GM21529 (cell line): ENCODE measurements around the gene ATP5PB.

ENCODE experiments used
- ATAC-seq: cut with Tn5 transposase; IDR thresholded peaks from one replicate; pipeline ENCODE4 v1.9.1; 2021; ENCODE audit not compliant: unreplicated experiment

The ATP5PB gene

GRCh38 chr1:111506561-111506960 is 57.3 kb downstream of the ATP5PB start:
- no peak for ATAC-seq

- peak; percentile 49 for ATAC-seq
Measured at GRCh38 chr1:111507411-111508201, 58.3 kb downstream of the ATP5PB start.

- no peak for ATAC-seq
Measured at GRCh38 chr1:111509997-111510375, 60.7 kb downstream of the ATP5PB start.

GRCh38 chr1:111511370-111511769 is 62.1 kb downstream of the ATP5PB start:
- no peak for ATAC-seq
